ENCODE data around the gene PSME3IP1. TPM values are rescaled to one million over a fixed set of nuclear protein-coding genes. Genes with fewer than 3 reads are reported as not detected.
A peak's percentile ranks its signal among the peaks of the same experiment; 100 is the strongest.
"Not testable (repeated sequence)": the region's sequence is repeated elsewhere in the genome, so short reads cannot be mapped to it uniquely, and the experiment has no call there.

The PSME3IP1 gene
- total and polyA plus RNA-seq, 12 donors = 32.9 to 129 (median 67.8) TPM

GRCh38 chr16:57191056-57191571 lies 5.3 kb upstream of the PSME3IP1 start:
- H3K4me3 ChIP-seq = no peak overlapping the region
- peaks cover 9 to 41% of the 10 kb centered on the region in 2 donors for H3K4me1 ChIP-seq (replicated peaks in 1 of 2)
- no peak overlapping the region for H3K27ac ChIP-seq
- TF ChIP-seq POLR2A (IDR thresholded peaks at IDR 0.05) (no peak), CTCF (IDR thresholded peaks at IDR 0.05) (no peak)
- 66 to 79% (median 70%) methylated on average over 3 of the region's 3 CpGs for whole genome bisulfite sequencing, 4 donors
- H3K36me3 ChIP-seq (replicated peaks in 1 of 2) = no peaks in the 10 kb centered on the region
- no peaks in the 10 kb centered on the region for H3K27me3 ChIP-seq
- H3K9me3 ChIP-seq (replicated peaks in 1 of 3) = no peaks in the 10 kb centered on the region
- no peak for DNase-seq
- intact Hi-C loops (cut with DNase I) = loop anchor here in 1 of 2 donors (10.0 kb wide), 1 partner anchor 54 kb away; the partner anchor contains the start of gene ARL2BP

- no peaks in the 10 kb centered on the region for H3K36me3 ChIP-seq (replicated peaks in 1 of 2)
- DNase-seq = no peak
- H3K9me3 ChIP-seq (replicated peaks in 1 of 3) = no peaks in the 10 kb centered on the region
- no peaks in the 10 kb centered on the region for H3K27me3 ChIP-seq
- H3K4me3 ChIP-seq = no peak overlapping the region
- peaks cover 9 to 41% of the 10 kb centered on the region in 2 donors for H3K4me1 ChIP-seq (replicated peaks in 1 of 2)
- no peak overlapping the region for H3K27ac ChIP-seq
- intact Hi-C loops (cut with DNase I) = loop anchor here in 1 of 2 donors (10.0 kb wide), 1 partner anchor 55 kb away; the partner anchor contains the start of gene ARL2BP
- TF ChIP-seq POLR2A (IDR thresholded peaks at IDR 0.05) (no peak), CTCF (IDR thresholded peaks at IDR 0.05) (no peak)
- 95 to 100% (median 97%) methylated on average over 2 of the region's 2 CpGs for WGBS, 4 donors
Observed at GRCh38 chr16:57190136-57190535, 4.3 kb upstream of the PSME3IP1 start.

GRCh38 chr16:57189527-57189926 lies 3.7 kb upstream of the PSME3IP1 start:
- 97 to 100% (median 98%) methylated on average over 4 of the region's 4 CpGs for WGBS, 4 donors
- H3K27ac ChIP-seq; intact Hi-C loops (cut with DNase I); H3K27me3 ChIP-seq; H3K36me3 ChIP-seq (replicated peaks in 1 of 2); H3K9me3 ChIP-seq (replicated peaks in 1 of 3); H3K4me3 ChIP-seq; DNase-seq: not testable (repeated sequence)
- H3K4me1 ChIP-seq (replicated peaks in 1 of 2) = peaks cover 9 to 41% of the 10 kb centered on the region in 2 donors

GRCh38 chr16:57188711-57189002 lies 2.8 kb upstream of the PSME3IP1 start:
- intact Hi-C loops (cut with DNase I) = no loop called here
- Histone ChIP-seq H3K9me3 (replicated peaks in 1 of 3) (no peaks in the 10 kb centered on the region), H3K4me3 (no peak overlapping the region), H3K4me1 (replicated peaks in 1 of 2) (peaks cover 9 to 38% of the 10 kb centered on the region in 2 donors), H3K27me3 (no peaks in the 10 kb centered on the region), H3K27ac (no peak overlapping the region), H3K36me3 (replicated peaks in 1 of 2) (no peaks in the 10 kb centered on the region)
- WGBS, 4 donors = 93 to 96% (median 95%) methylated on average over 9 of the region's 9 CpGs
- no peak for TF ChIP-seq POLR2A (IDR thresholded peaks at IDR 0.05)
- TF ChIP-seq CTCF (IDR thresholded peaks at IDR 0.05) = no peak
- DNase-seq = no peak

GRCh38 chr16:57187902-57188710 lies 2.3 kb upstream of the PSME3IP1 start:
- intact Hi-C loops (cut with DNase I) = not testable (repeated sequence)

More at GRCh38 chr16:57187902-57188710, 2.3 kb upstream of the PSME3IP1 start:
- H3K4me3 ChIP-seq = peak overlapping the region in 1 of 4 donors; percentile 85
- H3K27ac ChIP-seq = peak overlapping the region in 2 of 5 donors; percentile 88 to 95
- not testable (repeated sequence) for H3K27me3 ChIP-seq; H3K36me3 ChIP-seq (replicated peaks in 1 of 2); DNase-seq; H3K9me3 ChIP-seq (replicated peaks in 1 of 3)
- 74 to 89% (median 80%) methylated on average over 18 of the region's 18 CpGs for WGBS, 4 donors
- H3K4me1 ChIP-seq (replicated peaks in 1 of 2) = peaks cover 9 to 38% of the 10 kb centered on the region in 2 donors

All from adrenal gland (tissue), 12 donors.